Activated CD4-positive, alpha-beta T cell treated with anti-CD3 and anti-CD28 coated beads for 24 hours (primary cell): ENCODE measurements around the gene LTB4R2.

ENCODE experiments used
- DNase-seq, 2 donors: peaks; one replicate each; pipeline ENCODE4 v3.0.0-alpha.2; 2020; ENCODE audit warnings: low read depth in 2 of 2

LTB4R2 gene

GRCh38 chr14:24299255-24300191 lies 10.4 kb upstream of the LTB4R2 start, which contains the start of the genes DHRS1 and NOP9:
TSS of gene DHRS1 (minus strand) at chr14:24299780. CDS start at chr14:24299106, 674 bp downstream.
TSS of gene NOP9 (plus strand) at chr14:24299850. CDS start at chr14:24299955, 105 bp downstream.
- peak; percentile 90 to 91 for DNase-seq

- DNase-seq, result no peak
Observed at GRCh38 chr14:24300326-24300980, 9.5 kb upstream of the LTB4R2 start.

- DNase-seq, result no peak
Observed at GRCh38 chr14:24304019-24304387, 5.9 kb upstream of the LTB4R2 start.

GRCh38 chr14:24307156-24307574 lies 2.8 kb upstream of the LTB4R2 start:
- no peak for DNase-seq

GRCh38 chr14:24307575-24308341 lies 2.2 kb upstream of the LTB4R2 start, which contains the start of gene CIDEB:
TSS of gene CIDEB (minus strand) at chr14:24307977. CDS start at chr14:24307858, 119 bp downstream.
- peak in 1 of 2 donors; percentile 43 for DNase-seq

- DNase-seq, result no peak
Observed at GRCh38 chr14:24308342-24309124, 1.4 kb upstream of the LTB4R2 start.

GRCh38 chr14:24310265-24310645 lies 315 bp downstream of the LTB4R2 start:
- DNase-seq, result no peak

GRCh38 chr14:24310646-24311604 lies 985 bp downstream of the LTB4R2 start, which contains the start of gene LTB4R:
TSS of gene LTB4R (plus strand) at chr14:24311502. CDS start at chr14:24315652, 4,150 bp downstream.
- peak in 1 of 2 donors; percentile 34 for DNase-seq

- no peak for DNase-seq
Observed at GRCh38 chr14:24311837-24312615, 2.1 kb downstream of the LTB4R2 start.

- no peak for DNase-seq
Observed at GRCh38 chr14:24312736-24313507, 3.0 kb downstream of the LTB4R2 start.

- DNase-seq, result no peak
Observed at GRCh38 chr14:24313913-24314312, 4.0 kb downstream of the LTB4R2 start.

GRCh38 chr14:24314377-24315193 lies 4.6 kb downstream of the LTB4R2 start:
- no peak for DNase-seq

- DNase-seq, result no peak
Observed at GRCh38 chr14:24315243-24315806, 5.4 kb downstream of the LTB4R2 start.

GRCh38 chr14:24315807-24316596 lies 6.1 kb downstream of the LTB4R2 start:
- DNase-seq, result no peak

- no peak for DNase-seq
Observed at GRCh38 chr14:24316597-24316950, 6.6 kb downstream of the LTB4R2 start.
